Endothelial cell (in vitro differentiated cells): Measurements from ENCODE around the gene H1-8. TPM values are rescaled to one million over a fixed set of nuclear protein-coding genes. Genes with fewer than 3 reads are reported as not detected.

Experiments
- DNase-seq: peaks from one replicate; pipeline ENCODE4 v3.0.0; 2021; ENCODE audit warnings: low spot score
- H3K27ac Mint-ChIP-seq: one replicate; pipeline ENCODE4 v1.8.0; 2021; ENCODE audit warnings: mixed read lengths, inconsistent platforms; ENCODE audit not compliant: unreplicated experiment
- H3K27me3 Mint-ChIP-seq: one replicate; pipeline ENCODE4 v1.8.0; 2021; ENCODE audit warnings: mild to moderate bottlenecking, moderate library complexity, mixed read lengths, inconsistent platforms; ENCODE audit not compliant: unreplicated experiment
- H3K36me3 Mint-ChIP-seq: one replicate; pipeline ENCODE4 v1.8.0; 2021; ENCODE audit warnings: mild to moderate bottlenecking, low read depth, mixed read lengths, inconsistent platforms; ENCODE audit not compliant: unreplicated experiment
- H3K4me1 Mint-ChIP-seq: one replicate; pipeline ENCODE4 v1.8.0; 2021; ENCODE audit warnings: mild to moderate bottlenecking, mixed read lengths, inconsistent platforms; ENCODE audit not compliant: unreplicated experiment
- H3K4me3 Mint-ChIP-seq: one replicate; pipeline ENCODE4 v1.8.0; 2021; ENCODE audit warnings: mild to moderate bottlenecking, mixed read lengths, inconsistent platforms; ENCODE audit not compliant: unreplicated experiment
- H3K9me3 Mint-ChIP-seq: one replicate; pipeline ENCODE4 v1.8.0; 2021; ENCODE audit warnings: mixed read lengths, inconsistent platforms; ENCODE audit not compliant: unreplicated experiment
- total RNA-seq: library from RNA; stranded (reverse); fragmentation: NEBNext Ultra II Directional; extraction: Animal tissue kit (Norgen Biotek cat#: 25700); gene quantifications from one replicate; pipeline ENCODE4 v1.2.1, GENCODE V29; 2021; ENCODE audit not compliant: unreplicated experiment
- TF ChIP-seq, protein P1 (sequence below): fragments of 200-600 bp; sonication (generic); IDR thresholded peaks from one replicate; pipeline ENCODE4 v1.5.0; 2021; ENCODE audit warnings: antibody characterized with exemption; ENCODE audit not compliant: unreplicated experiment

Gene H1-8
- total RNA-seq, 1 donor from 2014 or later = 2.7 TPM

- Mint-ChIP-seq H3K27ac (peak overlapping the region; percentile 99), H3K4me1 (peaks cover 58% of the 10 kb centered on the region), H3K27me3 (peaks cover 9% of the 10 kb centered on the region), H3K36me3 (peaks cover 13% of the 10 kb centered on the region), H3K9me3 (no peaks in the 10 kb centered on the region), H3K4me3 (no peak overlapping the region)
- no peak for DNase-seq
- TF ChIP-seq, protein P1, sequence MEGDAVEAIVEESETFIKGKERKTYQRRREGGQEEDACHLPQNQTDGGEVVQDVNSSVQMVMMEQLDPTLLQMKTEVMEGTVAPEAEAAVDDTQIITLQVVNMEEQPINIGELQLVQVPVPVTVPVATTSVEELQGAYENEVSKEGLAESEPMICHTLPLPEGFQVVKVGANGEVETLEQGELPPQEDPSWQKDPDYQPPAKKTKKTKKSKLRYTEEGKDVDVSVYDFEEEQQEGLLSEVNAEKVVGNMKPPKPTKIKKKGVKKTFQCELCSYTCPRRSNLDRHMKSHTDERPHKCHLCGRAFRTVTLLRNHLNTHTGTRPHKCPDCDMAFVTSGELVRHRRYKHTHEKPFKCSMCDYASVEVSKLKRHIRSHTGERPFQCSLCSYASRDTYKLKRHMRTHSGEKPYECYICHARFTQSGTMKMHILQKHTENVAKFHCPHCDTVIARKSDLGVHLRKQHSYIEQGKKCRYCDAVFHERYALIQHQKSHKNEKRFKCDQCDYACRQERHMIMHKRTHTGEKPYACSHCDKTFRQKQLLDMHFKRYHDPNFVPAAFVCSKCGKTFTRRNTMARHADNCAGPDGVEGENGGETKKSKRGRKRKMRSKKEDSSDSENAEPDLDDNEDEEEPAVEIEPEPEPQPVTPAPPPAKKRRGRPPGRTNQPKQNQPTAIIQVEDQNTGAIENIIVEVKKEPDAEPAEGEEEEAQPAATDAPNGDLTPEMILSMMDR = no peak
Measured at GRCh38 chr3:129500334-129500658, 42.7 kb upstream of the H1-8 start.

- H3K4me3 Mint-ChIP-seq = peak overlapping the region; percentile 21
Measured at GRCh38 chr3:129501630-129502029, 41.3 kb upstream of the H1-8 start.

GRCh38 chr3:129502641-129503408 lies 40.1 kb upstream of the H1-8 start:
- Mint-ChIP-seq H3K4me1 (peaks cover 45% of the 10 kb centered on the region), H3K27me3 (peaks cover 7% of the 10 kb centered on the region), H3K27ac (no peak overlapping the region), H3K36me3 (peaks cover 8% of the 10 kb centered on the region), H3K4me3 (no peak overlapping the region), H3K9me3 (no peaks in the 10 kb centered on the region)
- no peak for DNase-seq
- TF ChIP-seq, protein P1 = no peak

More at GRCh38 chr3:129501630-129502029, 41.3 kb upstream of the H1-8 start:
- Mint-ChIP-seq H3K9me3 (no peaks in the 10 kb centered on the region), H3K27me3 (peaks cover 9% of the 10 kb centered on the region), H3K4me1 (peaks cover 53% of the 10 kb centered on the region), H3K27ac (peak overlapping the region; percentile 57), H3K36me3 (peaks cover 9% of the 10 kb centered on the region)
- TF ChIP-seq, protein P1 = no peak
- no peak for DNase-seq

DNA sequence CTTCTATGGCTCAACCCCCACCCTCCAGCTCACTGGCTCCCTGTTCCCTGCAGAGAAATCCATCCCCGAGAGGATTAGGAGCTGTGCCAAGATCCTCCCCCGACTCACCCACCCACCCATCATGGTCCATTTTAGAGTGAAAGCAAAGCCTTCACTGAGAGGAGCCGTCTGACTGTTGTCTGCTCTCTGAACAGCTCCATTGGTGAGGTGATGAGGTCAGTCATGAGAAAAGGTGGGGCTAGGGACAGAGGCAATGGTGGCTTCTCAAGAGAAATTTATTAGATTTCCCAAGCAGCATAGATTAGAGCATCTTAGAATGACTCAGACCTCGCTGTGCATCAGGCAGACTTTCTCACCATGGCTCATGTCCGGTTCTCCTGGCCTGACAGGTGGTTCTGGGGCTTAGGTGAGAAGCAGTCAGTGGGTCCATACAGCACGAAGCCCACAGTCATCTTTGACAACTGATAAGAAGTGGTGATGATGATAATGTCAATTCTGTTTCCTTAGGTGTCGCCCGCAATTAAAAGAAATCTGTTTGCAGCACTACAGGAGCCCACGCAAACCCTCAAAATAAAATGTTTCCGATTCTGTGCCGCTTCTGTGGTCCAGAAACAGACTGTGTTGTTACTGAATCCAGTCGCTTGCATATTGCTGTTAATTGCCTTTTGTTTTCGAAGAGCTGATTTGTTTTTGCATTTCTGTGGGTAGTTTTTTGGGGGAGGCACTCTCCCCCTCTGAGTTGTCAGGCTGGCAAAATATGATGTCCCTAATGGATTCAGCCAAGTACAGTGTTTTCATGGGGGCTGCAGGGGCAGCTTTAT lies 39.3 kb upstream of the H1-8 start:
- no peaks in the 10 kb centered on the region for H3K9me3 Mint-ChIP-seq

More for the DNA sequence above, 39.3 kb upstream of the H1-8 start:
- TF ChIP-seq, protein P1 = no peak
- Mint-ChIP-seq H3K27ac (peak overlapping the region; percentile 13), H3K4me3 (no peak overlapping the region), H3K4me1 (peaks cover 39% of the 10 kb centered on the region), H3K27me3 (peaks cover 7% of the 10 kb centered on the region), H3K36me3 (peaks cover 8% of the 10 kb centered on the region)
- DNase-seq = no peak
